Subcutaneous abdominal adipose tissue (tissue), 5 donors: ENCODE results near the gene HSP90B1.

ENCODE experiments used
- H3K27ac ChIP-seq: one replicate; pipeline ENCODE4 v1.7.0; 2013; ENCODE audit warnings: low read depth, mild to moderate bottlenecking, inconsistent platforms, low read length, moderate library complexity
- H3K27me3 ChIP-seq, 5 donors: one replicate each; pipeline ENCODE4 v1.7.0; 2013; ENCODE audit warnings: low read length in 5 of 5, inconsistent platforms in 1 of 5; ENCODE audit not compliant: control insufficient read depth in 5 of 5, insufficient read depth in 4 of 5
- H3K36me3 ChIP-seq, 5 donors: one replicate each; pipeline ENCODE4 v1.7.0; 2013; ENCODE audit warnings: low read length in 5 of 5; ENCODE audit not compliant: control insufficient read depth in 5 of 5, insufficient read depth in 5 of 5
- H3K4me1 ChIP-seq, 5 donors: one replicate each; pipeline ENCODE4 v1.7.0; 2013; ENCODE audit warnings: low read length in 5 of 5, mild to moderate bottlenecking in 3 of 5, moderate library complexity in 1 of 5; ENCODE audit not compliant: control insufficient read depth in 5 of 5, insufficient read depth in 5 of 5
- H3K4me3 ChIP-seq, 5 donors: one replicate each; pipeline ENCODE4 v1.7.0; 2013; ENCODE audit warnings: low read length in 5 of 5, low read depth in 1 of 5
- H3K9ac ChIP-seq, 5 donors: one replicate each; pipeline ENCODE4 v1.7.0; 2013; ENCODE audit warnings: low read length in 5 of 5, mild to moderate bottlenecking in 4 of 5, moderate library complexity in 3 of 5
- H3K9me3 ChIP-seq, 5 donors: one replicate each; pipeline ENCODE4 v1.7.0; 2013; ENCODE audit warnings: low read length in 5 of 5; ENCODE audit not compliant: control insufficient read depth in 5 of 5
- donor health status: healthy.
- donor health status: healthy.
- donor health status: healthy.
- donor health status: healthy.
- donor health status: healthy.

HSP90B1 gene

GRCh38 chr12:103928682-103929045 lies 1.5 kb upstream of the HSP90B1 start:
- H3K27ac ChIP-seq = peak overlapping the region; percentile 95
- peak overlapping the region; percentile 81 to 98 (median 89) for H3K9ac ChIP-seq
- H3K36me3 ChIP-seq = peaks cover 5 to 13% (median 11%) of the 10 kb centered on the region in 5 donors
- peak overlapping the region; percentile 83 to 94 (median 89) for H3K4me3 ChIP-seq
- H3K27me3 ChIP-seq = no peaks in the 10 kb centered on the region
- H3K9me3 ChIP-seq = no peaks in the 10 kb centered on the region
- H3K4me1 ChIP-seq = peaks cover 10 to 50% (median 47%) of the 10 kb centered on the region in 5 donors

- H3K27me3 ChIP-seq = no peaks in the 10 kb centered on the region
- H3K9ac ChIP-seq = peak overlapping the region; percentile 81 to 98 (median 89)
- peaks cover 10 to 53% (median 49%) of the 10 kb centered on the region in 5 donors for H3K4me1 ChIP-seq
- peak overlapping the region; percentile 95 for H3K27ac ChIP-seq
- H3K4me3 ChIP-seq = peak overlapping the region; percentile 83 to 94 (median 89)
- no peaks in the 10 kb centered on the region for H3K9me3 ChIP-seq
- H3K36me3 ChIP-seq = peaks cover 9 to 19% (median 16%) of the 10 kb centered on the region in 5 donors
These were observed 995 bp upstream of the HSP90B1 start for GRCh38 chr12:103929046-103929783.

GRCh38 chr12:103929784-103930033 lies 501 bp upstream of the HSP90B1 start:
- H3K4me3 ChIP-seq = peak overlapping the region; percentile 83 to 94 (median 89)
- H3K9me3 ChIP-seq = no peaks in the 10 kb centered on the region
- H3K4me1 ChIP-seq = peaks cover 10 to 57% (median 52%) of the 10 kb centered on the region in 5 donors
- H3K27ac ChIP-seq = peak overlapping the region; percentile 95
- H3K27me3 ChIP-seq = no peaks in the 10 kb centered on the region
- H3K9ac ChIP-seq = peak overlapping the region; percentile 81 to 98 (median 89)
- peaks cover 12 to 22% (median 18%) of the 10 kb centered on the region in 5 donors for H3K36me3 ChIP-seq

GRCh38 chr12:103930787-103931735 lies 851 bp downstream of the HSP90B1 start:
- H3K9me3 ChIP-seq = no peaks in the 10 kb centered on the region
- H3K4me1 ChIP-seq = peaks cover 10 to 69% (median 65%) of the 10 kb centered on the region in 5 donors
- H3K4me3 ChIP-seq = peak overlapping the region; percentile 84 to 94 (median 88)
- no peaks in the 10 kb centered on the region for H3K27me3 ChIP-seq
- peak overlapping the region; percentile 95 for H3K27ac ChIP-seq
- H3K36me3 ChIP-seq = peaks cover 22 to 34% (median 24%) of the 10 kb centered on the region in 5 donors
- H3K9ac ChIP-seq = peak overlapping the region; percentile 64 to 91 (median 83)

- Histone ChIP-seq H3K4me3 (peak overlapping the region in 1 of 5 donors; percentile 94), H3K9ac (no peak overlapping the region), H3K27me3 (no peaks in the 10 kb centered on the region), H3K27ac (peak overlapping the region; percentile 95), H3K9me3 (no peaks in the 10 kb centered on the region), H3K4me1 (peaks cover 9 to 71% (median 63%) of the 10 kb centered on the region in 5 donors), H3K36me3 (peaks cover 31 to 54% (median 42%) of the 10 kb centered on the region in 5 donors)
These were observed 3.0 kb downstream of the HSP90B1 start for GRCh38 chr12:103933237-103933636.

GRCh38 chr12:103936679-103937078 lies 6.5 kb downstream of the HSP90B1 start:
- peaks cover 6 to 47% (median 38%) of the 10 kb centered on the region in 5 donors for H3K4me1 ChIP-seq
- no peak overlapping the region for H3K4me3 ChIP-seq
- H3K9ac ChIP-seq = no peak overlapping the region
- no peaks in the 10 kb centered on the region for H3K27me3 ChIP-seq
- H3K27ac ChIP-seq = no peak overlapping the region
- H3K36me3 ChIP-seq = peaks cover 62 to 87% (median 74%) of the 10 kb centered on the region in 5 donors
- no peaks in the 10 kb centered on the region for H3K9me3 ChIP-seq

GRCh38 chr12:103944964-103945363 lies 14.8 kb downstream of the HSP90B1 start:
- Histone ChIP-seq H3K36me3 (peaks cover 79 to 96% (median 92%) of the 10 kb centered on the region in 5 donors), H3K27me3 (no peaks in the 10 kb centered on the region)

GRCh38 chr12:103947871-103948555 lies 17.8 kb downstream of the HSP90B1 start:
- peaks cover 69 to 96% (median 91%) of the 10 kb centered on the region in 5 donors for H3K36me3 ChIP-seq
- H3K27me3 ChIP-seq = no peaks in the 10 kb centered on the region
- no peak overlapping the region for H3K9ac ChIP-seq
- H3K27ac ChIP-seq = no peak overlapping the region
- no peaks in the 10 kb centered on the region for H3K4me1 ChIP-seq
- H3K9me3 ChIP-seq = no peaks in the 10 kb centered on the region
- no peak overlapping the region for H3K4me3 ChIP-seq

More at GRCh38 chr12:103944964-103945363, 14.8 kb downstream of the HSP90B1 start:
- H3K4me1 ChIP-seq = no peaks in the 10 kb centered on the region
- H3K27ac ChIP-seq = no peak overlapping the region
- no peaks in the 10 kb centered on the region for H3K9me3 ChIP-seq
- H3K4me3 ChIP-seq = no peak overlapping the region
- no peak overlapping the region for H3K9ac ChIP-seq

- no peaks in the 10 kb centered on the region for H3K4me1 ChIP-seq
- H3K9me3 ChIP-seq = no peaks in the 10 kb centered on the region
- H3K9ac ChIP-seq = no peak overlapping the region
- no peak overlapping the region for H3K4me3 ChIP-seq
- peaks cover 69 to 96% (median 91%) of the 10 kb centered on the region in 5 donors for H3K36me3 ChIP-seq
- H3K27me3 ChIP-seq = no peaks in the 10 kb centered on the region
- H3K27ac ChIP-seq = no peak overlapping the region
These were observed 18.7 kb downstream of the HSP90B1 start for GRCh38 chr12:103948746-103949406.
